Measurements from ENCODE around the gene SHE.

SHE gene

GRCh38 chr1:154429841-154430611, 72.2 kb downstream of the SHE start:
- no peak for TF ChIP-seq SIN3A (IDR thresholded peaks at IDR 0.05; ENCODE audit: borderline replicate concordance, insufficient read depth, low read length)
- TF ChIP-seq FOXP2 (optimal IDR thresholded peaks at IDR 0.05; ENCODE audit: borderline replicate concordance, extremely low read depth, extremely low read length, insufficient read depth): no peak
- TF ChIP-seq POLR2AphosphoS5 (IDR thresholded peaks at IDR 0.05; ENCODE audit: low read depth, low read length): no peak
- no peak for TF ChIP-seq TAF1 (IDR thresholded peaks at IDR 0.05; ENCODE audit: borderline replicate concordance, insufficient read depth, low read length)
- TF ChIP-seq, protein P1, sequence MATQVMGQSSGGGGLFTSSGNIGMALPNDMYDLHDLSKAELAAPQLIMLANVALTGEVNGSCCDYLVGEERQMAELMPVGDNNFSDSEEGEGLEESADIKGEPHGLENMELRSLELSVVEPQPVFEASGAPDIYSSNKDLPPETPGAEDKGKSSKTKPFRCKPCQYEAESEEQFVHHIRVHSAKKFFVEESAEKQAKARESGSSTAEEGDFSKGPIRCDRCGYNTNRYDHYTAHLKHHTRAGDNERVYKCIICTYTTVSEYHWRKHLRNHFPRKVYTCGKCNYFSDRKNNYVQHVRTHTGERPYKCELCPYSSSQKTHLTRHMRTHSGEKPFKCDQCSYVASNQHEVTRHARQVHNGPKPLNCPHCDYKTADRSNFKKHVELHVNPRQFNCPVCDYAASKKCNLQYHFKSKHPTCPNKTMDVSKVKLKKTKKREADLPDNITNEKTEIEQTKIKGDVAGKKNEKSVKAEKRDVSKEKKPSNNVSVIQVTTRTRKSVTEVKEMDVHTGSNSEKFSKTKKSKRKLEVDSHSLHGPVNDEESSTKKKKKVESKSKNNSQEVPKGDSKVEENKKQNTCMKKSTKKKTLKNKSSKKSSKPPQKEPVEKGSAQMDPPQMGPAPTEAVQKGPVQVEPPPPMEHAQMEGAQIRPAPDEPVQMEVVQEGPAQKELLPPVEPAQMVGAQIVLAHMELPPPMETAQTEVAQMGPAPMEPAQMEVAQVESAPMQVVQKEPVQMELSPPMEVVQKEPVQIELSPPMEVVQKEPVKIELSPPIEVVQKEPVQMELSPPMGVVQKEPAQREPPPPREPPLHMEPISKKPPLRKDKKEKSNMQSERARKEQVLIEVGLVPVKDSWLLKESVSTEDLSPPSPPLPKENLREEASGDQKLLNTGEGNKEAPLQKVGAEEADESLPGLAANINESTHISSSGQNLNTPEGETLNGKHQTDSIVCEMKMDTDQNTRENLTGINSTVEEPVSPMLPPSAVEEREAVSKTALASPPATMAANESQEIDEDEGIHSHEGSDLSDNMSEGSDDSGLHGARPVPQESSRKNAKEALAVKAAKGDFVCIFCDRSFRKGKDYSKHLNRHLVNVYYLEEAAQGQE (IDR thresholded peaks at IDR 0.05; ENCODE audit: insufficient read depth in 1 of 2, low read depth in 2 of 2, low read length in 2 of 2): no peak
